HepG2 (cell line): ENCODE measurements around the gene CX3CR1.
"Not testable (repeated sequence)": the region's sequence is repeated elsewhere in the genome, so short reads cannot be mapped to it uniquely, and the experiment has no call there.

Experiments used
- CEBPG ChIP-seq: IDR thresholded peaks from 2 replicates; pipeline ENCODE4 v1.6.1; 2016
- EP300 ChIP-seq, 3 experiments: sonication (generic) in 1 of 3; formaldehyde crosslinking in 1 of 3; IDR thresholded peaks; 2 replicates each; pipeline versions ENCODE4 v1.5.1 to v1.6.1; 2011 to 2020; ENCODE audit warnings: low read depth in 2 of 3, low read length in 2 of 3, borderline replicate concordance in 1 of 3, improper control_type of control experiment in 1 of 3, mild to moderate bottlenecking in 1 of 3, missing genetic modification reagents in 1 of 3, moderate library complexity in 1 of 3
- HNRNPK ChIP-seq: fragments of 200-400 bp; formaldehyde crosslinking; IDR thresholded peaks from 2 replicates; pipeline ENCODE4 v1.6.1; 2018; ENCODE audit warnings: low read length, low read depth, moderate library complexity, mild to moderate bottlenecking; ENCODE audit not compliant: poor library complexity, severe bottlenecking
- JUND ChIP-seq: sonication (generic); formaldehyde crosslinking; IDR thresholded peaks from 2 replicates; pipeline ENCODE4 v1.8.0; 2022; ENCODE audit warnings: mild to moderate bottlenecking, missing genetic modification reagents
- PATZ1 ChIP-seq: sonication (generic); formaldehyde crosslinking; IDR thresholded peaks from 2 replicates; pipeline ENCODE4 v1.4.0; 2020; ENCODE audit warnings: missing genetic modification reagents
- REST ChIP-seq, 2 experiments: IDR thresholded peaks; 2 replicates each; pipeline ENCODE4 v1.6.1; 2011 to 2012; ENCODE audit warnings: low read length in 2 of 2, borderline replicate concordance in 1 of 2, low read depth in 1 of 2, mild to moderate bottlenecking in 1 of 2, moderate library complexity in 1 of 2
- SMAD1 ChIP-seq: sonication (generic); formaldehyde crosslinking; IDR thresholded peaks from 2 replicates; pipeline ENCODE4 v1.4.0; 2020; ENCODE audit warnings: missing genetic modification reagents, low read depth, mild to moderate bottlenecking, borderline replicate concordance
- TEF ChIP-seq: sonication (generic); formaldehyde crosslinking; IDR thresholded peaks from 2 replicates; pipeline ENCODE4 v1.5.0; 2020; ENCODE audit warnings: missing genetic modification reagents
- TP53 ChIP-seq: sonication (generic); formaldehyde crosslinking; conservative IDR thresholded peaks from 2 replicates; pipeline ENCODE4 v1.4.0; 2020; ENCODE audit warnings: missing genetic modification reagents
- ZHX1 ChIP-seq: sonication (generic); formaldehyde crosslinking; IDR thresholded peaks from 2 replicates; pipeline ENCODE4 v1.8.1; 2022; ENCODE audit warnings: low read depth, mild to moderate bottlenecking, missing genetic modification reagents
- ZMYM3 ChIP-seq: sonication (generic); formaldehyde crosslinking; IDR thresholded peaks from 2 replicates; pipeline ENCODE4 v1.5.1; 2020; ENCODE audit warnings: mild to moderate bottlenecking, missing genetic modification reagents
- ZNF224 ChIP-seq: sonication (generic); formaldehyde crosslinking; IDR thresholded peaks from 2 replicates; pipeline ENCODE4 v1.5.0; 2020; ENCODE audit warnings: mild to moderate bottlenecking, missing genetic modification reagents
- ZNF234 ChIP-seq: sonication (generic); formaldehyde crosslinking; conservative IDR thresholded peaks from 2 replicates; pipeline ENCODE4 v1.5.1; 2020; ENCODE audit warnings: mild to moderate bottlenecking, missing genetic modification reagents
- ZNF704 ChIP-seq: sonication (generic); formaldehyde crosslinking; IDR thresholded peaks from 2 replicates; pipeline ENCODE4 v1.8.1; 2023; ENCODE audit warnings: mild to moderate bottlenecking, inconsistent platforms, moderate library complexity, missing genetic modification reagents, borderline replicate concordance

- not testable (repeated sequence) for TF ChIP-seq ZHX1 (CRISPR knock-in tag); TEF; ZNF224 (CRISPR knock-in tag); EP300 (IDR thresholded peaks at IDR 0.05; ENCODE audit: low read depth in 2 of 2, low read length in 2 of 2); EP300 (CRISPR knock-in tag; IDR thresholded peaks at IDR 0.05; ENCODE audit: borderline replicate concordance); CEBPG (CRISPR knock-in tag); SMAD1 (CRISPR knock-in tag); HNRNPK; JUND (CRISPR knock-in tag); REST (IDR thresholded peaks at IDR 0.05; ENCODE audit: borderline replicate concordance in 1 of 2, low read depth in 1 of 2, low read length in 2 of 2); ZNF234 (CRISPR knock-in tag); TP53 (CRISPR knock-in tag); ZMYM3 (CRISPR knock-in tag); ZNF704; PATZ1 (CRISPR knock-in tag)
These were observed 42.4 kb upstream of the CX3CR1 start for GRCh38 chr3:39322209-39322715.
